HG02885 (cell line): Measurements from ENCODE around the gene EPHB3.

Source experiments
- ATAC-seq: cut with Tn5 transposase; IDR thresholded peaks from one replicate; pipeline ENCODE4 v1.9.1; 2021; ENCODE audit warnings: mild to moderate bottlenecking; ENCODE audit not compliant: unreplicated experiment, poor library complexity

Gene EPHB3

GRCh38 chr3:184596233-184596632 lies 34.6 kb downstream of the EPHB3 start:
- ATAC-seq, result no peak

GRCh38 chr3:184596886-184597575 lies 35.4 kb downstream of the EPHB3 start:
- ATAC-seq, result no peak

- no peak for ATAC-seq
These were observed 36.4 kb downstream of the EPHB3 start for GRCh38 chr3:184597829-184598573.

- no peak for ATAC-seq
These were observed 37.0 kb downstream of the EPHB3 start for GRCh38 chr3:184598574-184598927.

GRCh38 chr3:184599143-184599542 lies 37.6 kb downstream of the EPHB3 start:
- ATAC-seq, result no peak

GRCh38 chr3:184600685-184601377 lies 39.2 kb downstream of the EPHB3 start:
- ATAC-seq, result no peak

- no peak for ATAC-seq
These were observed 40.2 kb downstream of the EPHB3 start for GRCh38 chr3:184601576-184602371.

GRCh38 chr3:184602372-184603150 lies 41.0 kb downstream of the EPHB3 start:
- no peak for ATAC-seq

GRCh38 chr3:184603151-184604030 lies 41.8 kb downstream of the EPHB3 start:
- no peak for ATAC-seq

GRCh38 chr3:184604039-184604601 lies 42.5 kb downstream of the EPHB3 start:
- no peak for ATAC-seq

GRCh38 chr3:184604615-184605290 lies 43.2 kb downstream of the EPHB3 start:
- no peak for ATAC-seq

- no peak for ATAC-seq
These were observed 46.6 kb downstream of the EPHB3 start for GRCh38 chr3:184608209-184608608.

GRCh38 chr3:184609476-184610244 lies 48.1 kb downstream of the EPHB3 start:
- no peak for ATAC-seq

GRCh38 chr3:184610245-184610871 lies 48.8 kb downstream of the EPHB3 start:
- ATAC-seq, result no peak

GRCh38 chr3:184611607-184612281 lies 50.2 kb downstream of the EPHB3 start:
- ATAC-seq, result no peak

- no peak for ATAC-seq
These were observed 53.8 kb downstream of the EPHB3 start for GRCh38 chr3:184615396-184615795.
